IMR-90 (cell line): ENCODE results near the gene SPATA46. TPM values are rescaled to one million over a fixed set of nuclear protein-coding genes. Genes with fewer than 3 reads are reported as not detected.

Source experiments
- ATAC-seq: fragments of 200-7000 bp; cut with Tn5 transposase; 2 replicates; pipeline ENCODE4 v1.9.1; 2020; ENCODE audit warnings: low read depth, mild to moderate bottlenecking, moderate library complexity
- BruUV-seq: library from RNA; stranded (reverse); fragments of 400-500 nt; replicated peaks from 2 replicates; lab custom pipeline; 2021; lab: Mats Ljungman, UMichigan
- CTCF ChIA-PET: fragments of 300-600 bp; formaldehyde crosslinking; extraction: SDS; loops from one replicate; lab custom pipeline; 2021; ENCODE audit warnings: antibody characterized with exemption; lab: Yijun Ruan, JAX
- POLR2A ChIA-PET: fragments of 300-600 bp; sonication (Branson Sonifier 250); formaldehyde crosslinking; loops from one replicate; lab custom pipeline; 2022; ENCODE audit warnings: antibody characterized with exemption; ENCODE audit not compliant: unreplicated experiment; lab: Charles Lee
- DNase-seq: peaks from one replicate; pipeline ENCODE4 v3.0.0; 2013
- H2AFZ ChIP-seq: replicated peaks from 2 replicates; pipeline ENCODE3; 2013; ENCODE audit warnings: low read length, mild to moderate bottlenecking; ENCODE audit not compliant: poor library complexity
- H2AK5ac ChIP-seq: 2 replicates; pipeline ENCODE4 v1.6.1; 2013; ENCODE audit warnings: low read depth, low read length, inconsistent platforms
- H2AK9ac ChIP-seq: replicated peaks from 2 replicates; pipeline ENCODE3; 2013; ENCODE audit warnings: mild to moderate bottlenecking, low read depth, low read length, moderate library complexity; ENCODE audit not compliant: poor library complexity
- H2BK120ac ChIP-seq: 2 replicates; pipeline ENCODE4 v1.6.1; 2013; ENCODE audit warnings: low read depth, low read length, inconsistent platforms
- H2BK15ac ChIP-seq: 3 replicates; pipeline ENCODE4 v1.6.1; 2013; ENCODE audit warnings: low read depth, low read length, inconsistent platforms
- H2BK20ac ChIP-seq: 2 replicates; pipeline ENCODE4 v1.6.1; 2013; ENCODE audit warnings: low read depth, mild to moderate bottlenecking, inconsistent platforms, low read length, moderate library complexity
- H2BK5ac ChIP-seq: 2 replicates; pipeline ENCODE4 v1.6.1; 2013; ENCODE audit warnings: mild to moderate bottlenecking, low read depth, low read length, inconsistent platforms; ENCODE audit not compliant: poor library complexity, severe bottlenecking
- H3K14ac ChIP-seq: replicated peaks from 2 replicates; pipeline ENCODE4 v1.6.1; 2013; ENCODE audit warnings: low read depth, low read length, inconsistent platforms
- H3K18ac ChIP-seq: 2 replicates; pipeline ENCODE4 v1.6.1; 2013; ENCODE audit warnings: low read depth, low read length, control low read depth
- H3K23ac ChIP-seq: 2 replicates; pipeline ENCODE4 v1.6.1; 2013; ENCODE audit warnings: low read depth, low read length, inconsistent platforms
- H3K27ac ChIP-seq: 2 replicates; pipeline ENCODE4 v1.5.1; 2013; ENCODE audit warnings: mild to moderate bottlenecking, control low read depth, low read length; ENCODE audit not compliant: insufficient read depth
- H3K27me3 ChIP-seq: 2 replicates; pipeline ENCODE4 v1.6.1; 2013; ENCODE audit warnings: low read length; ENCODE audit not compliant: control insufficient read depth, insufficient read depth
- H3K36me3 ChIP-seq: 2 replicates; pipeline ENCODE4 v1.6.1; 2013; ENCODE audit warnings: low read length, mixed read lengths; ENCODE audit not compliant: control insufficient read depth, insufficient read depth
- H3K4ac ChIP-seq: 2 replicates; pipeline ENCODE4 v1.6.1; 2013; ENCODE audit warnings: low read depth, low read length, inconsistent platforms
- H3K4me1 ChIP-seq: 2 replicates; pipeline ENCODE4 v1.6.1; 2013; ENCODE audit warnings: low read length, mixed read lengths; ENCODE audit not compliant: control insufficient read depth, insufficient read depth
- H3K4me2 ChIP-seq: 2 replicates; pipeline ENCODE4 v1.6.1; 2013; ENCODE audit warnings: low read depth, mild to moderate bottlenecking, control low read depth, low read length, moderate library complexity
- H3K4me3 ChIP-seq: 2 replicates; pipeline ENCODE4 v1.5.1; 2013; ENCODE audit warnings: low read depth, mild to moderate bottlenecking, control low read depth, low read length, moderate library complexity; ENCODE audit not compliant: insufficient read depth
- H3K56ac ChIP-seq: 2 replicates; pipeline ENCODE4 v1.6.1; 2013; ENCODE audit warnings: low read length, inconsistent platforms; ENCODE audit not compliant: insufficient read depth; ENCODE audit errors: extremely low read depth
- H3K79me1 ChIP-seq, 2 experiments: 2 replicates each; pipeline ENCODE4 v1.6.1; 2013; ENCODE audit warnings: low read length in 2 of 2, inconsistent platforms in 1 of 2, low read depth in 1 of 2
- H3K9ac ChIP-seq: 2 replicates; pipeline ENCODE4 v1.6.1; 2013; ENCODE audit warnings: low read depth, low read length, control low read depth
- H3K9me1 ChIP-seq: 2 replicates; pipeline ENCODE4 v1.6.1; 2013; ENCODE audit warnings: low read length, inconsistent platforms; ENCODE audit not compliant: insufficient read depth
- H3K9me3 ChIP-seq: 2 replicates; pipeline ENCODE4 v1.6.1; 2013; ENCODE audit warnings: low read length; ENCODE audit not compliant: control insufficient read depth, insufficient read depth
- H4K20me1 ChIP-seq: 2 replicates; pipeline ENCODE4 v1.6.1; 2013; ENCODE audit warnings: low read length, inconsistent platforms; ENCODE audit not compliant: insufficient read depth
- H4K5ac ChIP-seq: 2 replicates; pipeline ENCODE4 v1.6.1; 2013; ENCODE audit warnings: mild to moderate bottlenecking, low read depth, low read length, control low read depth
- H4K8ac ChIP-seq, 2 experiments: 2 replicates each; pipeline ENCODE4 v1.6.1; 2013; ENCODE audit warnings: low read depth in 2 of 2, low read length in 2 of 2, control low read depth in 1 of 2, inconsistent platforms in 1 of 2
- H4K91ac ChIP-seq: 2 replicates; pipeline ENCODE4 v1.6.1; 2013; ENCODE audit warnings: low read depth, low read length, inconsistent platforms; ENCODE audit not compliant: insufficient read depth
- CHD1 ChIP-seq: IDR thresholded peaks from 2 replicates; pipeline ENCODE4 v1.6.1; 2012; ENCODE audit warnings: low read depth, low read length, improper control_type of control experiment
- FOS ChIP-seq: fragments of 150-350 bp; IDR thresholded peaks from 2 replicates; pipeline ENCODE4 v1.6.1; 2016; ENCODE audit warnings: low read depth, low read length
- MAZ ChIP-seq: IDR thresholded peaks from 2 replicates; pipeline ENCODE4 v1.6.1; 2012; ENCODE audit warnings: low read depth, mild to moderate bottlenecking, low read length, improper control_type of control experiment, moderate library complexity, borderline replicate concordance
- POLR2A ChIP-seq: IDR thresholded peaks from 2 replicates; pipeline ENCODE4 v1.6.1; 2012; ENCODE audit warnings: mild to moderate bottlenecking, low read depth, low read length
- RFX5 ChIP-seq: IDR thresholded peaks from 2 replicates; pipeline ENCODE4 v1.8.0; 2012; ENCODE audit warnings: low read depth, mild to moderate bottlenecking, low read length, moderate library complexity
- dilution Hi-C: fragments of 300-500 bp; cut with HindIII; formaldehyde crosslinking; loops from one replicate; pipeline ENCODE4 v1.14.3; 2018; ENCODE audit warnings: low sequenced_read_pairs; ENCODE audit not compliant: unreplicated experiment
- in situ Hi-C: fragments of 300-500 bp; cut with MboI; formaldehyde crosslinking; loops from 3 replicates; pipeline ENCODE4 v1.14.3; 2019; ENCODE audit warnings: low sequenced_read_pairs, inconsistent platforms, mixed read lengths
- intact Hi-C: fragments of 100-400 bp; cut with micrococcal nuclease; formaldehyde crosslinking; loops from 2 replicates; pipeline ENCODE4 v1.10.0; 2022
- polyA plus RNA-seq, 3 experiments: library from polyadenylated mRNA; depleted of rRNA; stranded (reverse); fragments of >200 nt; gene quantifications; 2 replicates each; pipeline ENCODE4 v1.2.3, GENCODE V29; 2012; ENCODE audit warnings: low replicate concordance in 1 of 3
- total RNA-seq: library from RNA; depleted of rRNA; stranded (reverse); fragments of >200 nt; gene quantifications from 2 replicates; pipeline ENCODE4 v1.2.3, GENCODE V29; 2012

SPATA46 gene
- total and polyA plus RNA-seq, 2 of the 4 experiments (the other 2 are of a cell fraction) = not detected

- H4K20me1 ChIP-seq = no peaks in the 10 kb centered on the region
- no peaks in the 10 kb centered on the region for H3K36me3 ChIP-seq
- no peaks in the 10 kb centered on the region for H3K9me3 ChIP-seq
- H3K4me3 ChIP-seq = no peak overlapping the region
- H4K5ac ChIP-seq = no peak overlapping the region
- H2BK15ac ChIP-seq = no peak overlapping the region
- H3K9ac ChIP-seq = no peak overlapping the region
- H3K4me1 ChIP-seq = no peaks in the 10 kb centered on the region
- in situ Hi-C loops (no loop called here), dilution Hi-C loops (no loop called here), intact Hi-C loops (no loop called here)
- no peak overlapping the region for H3K14ac ChIP-seq
- DNase-seq (no peak), ATAC-seq (no peak)
- H2BK5ac ChIP-seq = no peak overlapping the region
- no peak overlapping the region for H3K4me2 ChIP-seq
- H3K4ac ChIP-seq = no peak overlapping the region
- no peak overlapping the region for H3K18ac ChIP-seq
- H2AK9ac ChIP-seq = no peak overlapping the region
- TF ChIP-seq RFX5 (no peak), POLR2A (no peak), FOS (no peak), CHD1 (no peak), MAZ (no peak)
- POLR2A ChIA-PET = no interaction called here
- CTCF ChIA-PET = no interaction called here
- H3K27me3 ChIP-seq = peaks cover 6% of the 10 kb centered on the region
- no peaks in the 10 kb centered on the region for H3K79me1 ChIP-seq
- no peak overlapping the region for H2BK20ac ChIP-seq
- no peak overlapping the region for H3K56ac ChIP-seq
- H3K9me1 ChIP-seq = no peaks in the 10 kb centered on the region
- H3K23ac ChIP-seq = no peak overlapping the region
- H2AFZ ChIP-seq = no peak overlapping the region
- H2BK120ac ChIP-seq = no peak overlapping the region
- H4K8ac ChIP-seq = no peak overlapping the region
- H2AK5ac ChIP-seq = no peak overlapping the region
- H4K91ac ChIP-seq = no peak overlapping the region
- no TSS peak for BruUV-seq
- no peak overlapping the region for H3K27ac ChIP-seq
Measured at GRCh38 chr1:162326559-162326958, 50.1 kb downstream of the SPATA46 start.
